Measurements from ENCODE around the gene KCNT1. TPM values are rescaled to one million over a fixed set of nuclear protein-coding genes. Genes with fewer than 3 reads are reported as not detected.
A peak's percentile ranks its signal among the peaks of the same experiment; 100 is the strongest.

Gene KCNT1
- total RNA-seq, 1 donor from 2014 or later, result 0.14 TPM

GRCh38 chr9:135714242-135715055 is 12.5 kb downstream of the KCNT1 start:
- no peak for TF ChIP-seq CTCF (conservative IDR thresholded peaks at IDR 0.05)
- Mint-ChIP-seq H3K27ac (ENCODE audit: unreplicated experiment) (no peak overlapping the region), H3K4me1 (no peaks in the 10 kb centered on the region), H3K36me3 (ENCODE audit: low read depth) (no peaks in the 10 kb centered on the region), H3K4me3 (no peak overlapping the region), H3K9me3 (no peaks in the 10 kb centered on the region), H3K27me3 (ENCODE audit: low read depth) (peaks cover 73% of the 10 kb centered on the region)
- DNase-seq (ENCODE audit: low read depth, low spot score), result peak; percentile 36

- H3K27ac Mint-ChIP-seq (ENCODE audit: unreplicated experiment), result no peak overlapping the region
- H3K27me3 Mint-ChIP-seq (ENCODE audit: low read depth), result peaks cover 66% of the 10 kb centered on the region
- H3K9me3 Mint-ChIP-seq, result no peaks in the 10 kb centered on the region
- no peak overlapping the region for H3K4me3 Mint-ChIP-seq
- DNase-seq (ENCODE audit: low read depth, low spot score), result no peak
- no peaks in the 10 kb centered on the region for H3K4me1 Mint-ChIP-seq
- H3K36me3 Mint-ChIP-seq (ENCODE audit: low read depth), result no peaks in the 10 kb centered on the region
- TF ChIP-seq CTCF (conservative IDR thresholded peaks at IDR 0.05), result no peak
These were observed 13.1 kb downstream of the KCNT1 start for GRCh38 chr9:135715056-135715595.

GRCh38 chr9:135716045-135716444 is 14.1 kb downstream of the KCNT1 start:
- Mint-ChIP-seq H3K36me3 (ENCODE audit: low read depth) (no peaks in the 10 kb centered on the region), H3K4me3 (no peak overlapping the region), H3K4me1 (no peaks in the 10 kb centered on the region), H3K9me3 (no peaks in the 10 kb centered on the region), H3K27me3 (ENCODE audit: low read depth) (peaks cover 57% of the 10 kb centered on the region), H3K27ac (ENCODE audit: unreplicated experiment) (no peak overlapping the region)
- DNase-seq (ENCODE audit: low read depth, low spot score), result no peak
- TF ChIP-seq CTCF (conservative IDR thresholded peaks at IDR 0.05), result no peak

GRCh38 chr9:135717410-135717809 is 15.4 kb downstream of the KCNT1 start:
- H3K36me3 Mint-ChIP-seq (ENCODE audit: low read depth), result no peaks in the 10 kb centered on the region
- no peak for DNase-seq (ENCODE audit: low read depth, low spot score)
- H3K4me1 Mint-ChIP-seq, result no peaks in the 10 kb centered on the region
- no peaks in the 10 kb centered on the region for H3K9me3 Mint-ChIP-seq
- TF ChIP-seq CTCF (conservative IDR thresholded peaks at IDR 0.05), result no peak
- H3K27ac Mint-ChIP-seq (ENCODE audit: unreplicated experiment), result no peak overlapping the region
- H3K4me3 Mint-ChIP-seq, result no peak overlapping the region
- peaks cover 50% of the 10 kb centered on the region for H3K27me3 Mint-ChIP-seq (ENCODE audit: low read depth)

- no peak for DNase-seq (ENCODE audit: low read depth, low spot score)
- Mint-ChIP-seq H3K36me3 (ENCODE audit: low read depth) (no peaks in the 10 kb centered on the region), H3K27ac (ENCODE audit: unreplicated experiment) (no peak overlapping the region), H3K27me3 (ENCODE audit: low read depth) (peaks cover 42% of the 10 kb centered on the region), H3K4me3 (no peak overlapping the region), H3K9me3 (no peaks in the 10 kb centered on the region), H3K4me1 (no peaks in the 10 kb centered on the region)
- no peak for TF ChIP-seq CTCF (conservative IDR thresholded peaks at IDR 0.05)
These were observed 16.6 kb downstream of the KCNT1 start for GRCh38 chr9:135718616-135719015.
